ENCODE results near the gene ZNF446. TPM values are rescaled to one million over a fixed set of nuclear protein-coding genes. Genes with fewer than 3 reads are reported as not detected.

Gene ZNF446
- total RNA-seq, 1 donor from 2014 or later: 11.9 TPM

GRCh38 chr19:58477130-58477529 is 978 bp downstream of the ZNF446 start:
- DNase-seq: no peak
- peak overlapping the region; percentile 79 for H3K27ac Mint-ChIP-seq (ENCODE audit: unreplicated experiment)
- peaks cover 12% of the 10 kb centered on the region for H3K27me3 Mint-ChIP-seq (ENCODE audit: unreplicated experiment)
- no peak for TF ChIP-seq CTCF (IDR thresholded peaks at IDR 0.05; ENCODE audit: partially characterized antibody, unreplicated experiment)
- peaks cover 9% of the 10 kb centered on the region for H3K9me3 Mint-ChIP-seq (ENCODE audit: unreplicated experiment)
- no peaks in the 10 kb centered on the region for H3K36me3 Mint-ChIP-seq (ENCODE audit: unreplicated experiment)
- H3K4me3 Mint-ChIP-seq (ENCODE audit: unreplicated experiment): peak overlapping the region; percentile 95
- peaks cover 4% of the 10 kb centered on the region for H3K4me1 Mint-ChIP-seq (ENCODE audit: low read depth, unreplicated experiment)

- peaks cover 12% of the 10 kb centered on the region for H3K27me3 Mint-ChIP-seq (ENCODE audit: unreplicated experiment)
- peaks cover 7% of the 10 kb centered on the region for H3K9me3 Mint-ChIP-seq (ENCODE audit: unreplicated experiment)
- no peaks in the 10 kb centered on the region for H3K36me3 Mint-ChIP-seq (ENCODE audit: unreplicated experiment)
- no peak overlapping the region for H3K4me3 Mint-ChIP-seq (ENCODE audit: unreplicated experiment)
- peaks cover 4% of the 10 kb centered on the region for H3K4me1 Mint-ChIP-seq (ENCODE audit: low read depth, unreplicated experiment)
- no peak for DNase-seq
- H3K27ac Mint-ChIP-seq (ENCODE audit: unreplicated experiment): no peak overlapping the region
- TF ChIP-seq CTCF (IDR thresholded peaks at IDR 0.05; ENCODE audit: partially characterized antibody, unreplicated experiment): no peak
These were observed 1.7 kb downstream of the ZNF446 start for GRCh38 chr19:58477871-58478270.

- DNase-seq: no peak
- peaks cover 4% of the 10 kb centered on the region for H3K4me1 Mint-ChIP-seq (ENCODE audit: low read depth, unreplicated experiment)
- no peak overlapping the region for H3K27ac Mint-ChIP-seq (ENCODE audit: unreplicated experiment)
- H3K4me3 Mint-ChIP-seq (ENCODE audit: unreplicated experiment): no peak overlapping the region
- H3K9me3 Mint-ChIP-seq (ENCODE audit: unreplicated experiment): peaks cover 7% of the 10 kb centered on the region
- no peaks in the 10 kb centered on the region for H3K36me3 Mint-ChIP-seq (ENCODE audit: unreplicated experiment)
- H3K27me3 Mint-ChIP-seq (ENCODE audit: unreplicated experiment): peaks cover 9% of the 10 kb centered on the region
- TF ChIP-seq CTCF (IDR thresholded peaks at IDR 0.05; ENCODE audit: partially characterized antibody, unreplicated experiment): no peak
These were observed 3.2 kb downstream of the ZNF446 start for GRCh38 chr19:58479303-58479702.

GRCh38 chr19:58479736-58480480 is 3.8 kb downstream of the ZNF446 start:
- peaks cover 5% of the 10 kb centered on the region for H3K27me3 Mint-ChIP-seq (ENCODE audit: unreplicated experiment)
- no peak overlapping the region for H3K4me3 Mint-ChIP-seq (ENCODE audit: unreplicated experiment)
- H3K4me1 Mint-ChIP-seq (ENCODE audit: low read depth, unreplicated experiment): peaks cover 4% of the 10 kb centered on the region
- H3K27ac Mint-ChIP-seq (ENCODE audit: unreplicated experiment): no peak overlapping the region
- H3K36me3 Mint-ChIP-seq (ENCODE audit: unreplicated experiment): no peaks in the 10 kb centered on the region
- no peak for TF ChIP-seq CTCF (IDR thresholded peaks at IDR 0.05; ENCODE audit: partially characterized antibody, unreplicated experiment)
- DNase-seq: no peak
- H3K9me3 Mint-ChIP-seq (ENCODE audit: unreplicated experiment): peaks cover 4% of the 10 kb centered on the region

- no peak overlapping the region for H3K27ac Mint-ChIP-seq (ENCODE audit: unreplicated experiment)
These were observed 4.3 kb downstream of the ZNF446 start for GRCh38 chr19:58480481-58480830.

More at GRCh38 chr19:58480481-58480830, 4.3 kb downstream of the ZNF446 start:
- TF ChIP-seq CTCF (IDR thresholded peaks at IDR 0.05; ENCODE audit: partially characterized antibody, unreplicated experiment): no peak
- Mint-ChIP-seq H3K9me3 (ENCODE audit: unreplicated experiment) (peaks cover 4% of the 10 kb centered on the region), H3K4me3 (ENCODE audit: unreplicated experiment) (no peak overlapping the region), H3K27me3 (ENCODE audit: unreplicated experiment) (peaks cover 5% of the 10 kb centered on the region), H3K4me1 (ENCODE audit: low read depth, unreplicated experiment) (peaks cover 4% of the 10 kb centered on the region), H3K36me3 (ENCODE audit: unreplicated experiment) (no peaks in the 10 kb centered on the region)
- no peak for DNase-seq

Measured in glutamatergic neuron (in vitro differentiated cells).